NCI-H446 (cell line): Measurements from ENCODE around the gene VIPAS39.

Source experiments
- DNase-seq, 2 experiments: peaks; one replicate each; lab custom pipeline; 2025; lab: John Stamatoyannopoulos, UW

The VIPAS39 gene

DNA sequence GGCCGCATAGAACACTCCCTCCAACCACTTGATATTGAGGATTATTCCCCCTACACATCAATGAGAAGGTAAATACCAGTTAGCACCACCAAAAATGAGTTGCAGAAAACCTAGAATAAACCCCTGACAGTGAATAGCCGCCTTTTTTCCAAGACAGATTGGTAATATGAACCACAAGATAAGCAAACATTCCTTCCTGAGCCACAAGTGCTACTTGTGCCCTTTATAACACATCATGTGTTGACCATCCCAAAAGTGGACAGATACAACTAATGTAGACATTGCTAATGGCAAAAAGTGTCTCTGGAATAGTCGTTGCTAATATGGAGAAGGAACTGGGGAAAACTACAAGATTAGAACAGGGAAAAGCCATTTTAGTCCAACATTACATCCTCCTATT is 51.3 kb downstream of the VIPAS39 start:
- no peak for DNase-seq

DNA sequence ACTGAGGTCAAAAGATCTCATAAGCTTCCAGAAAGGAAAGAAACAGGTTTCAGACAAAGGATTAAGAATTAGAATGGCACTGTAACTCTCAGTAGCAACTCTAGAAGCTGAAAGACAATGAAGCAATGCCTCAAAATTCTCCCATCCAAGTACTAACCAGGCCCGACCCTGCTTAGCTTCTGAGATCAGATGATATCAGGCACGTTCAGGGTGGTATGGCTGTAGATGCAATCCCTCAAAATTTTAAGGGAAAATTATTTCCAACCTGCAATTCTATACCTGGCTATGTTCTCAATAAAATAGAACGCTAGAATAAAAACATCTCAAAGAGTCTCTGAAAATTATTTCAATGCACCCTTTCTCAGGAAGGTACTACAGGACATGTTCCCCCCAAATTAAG is 53.6 kb downstream of the VIPAS39 start:
- DNase-seq = no peak

DNA sequence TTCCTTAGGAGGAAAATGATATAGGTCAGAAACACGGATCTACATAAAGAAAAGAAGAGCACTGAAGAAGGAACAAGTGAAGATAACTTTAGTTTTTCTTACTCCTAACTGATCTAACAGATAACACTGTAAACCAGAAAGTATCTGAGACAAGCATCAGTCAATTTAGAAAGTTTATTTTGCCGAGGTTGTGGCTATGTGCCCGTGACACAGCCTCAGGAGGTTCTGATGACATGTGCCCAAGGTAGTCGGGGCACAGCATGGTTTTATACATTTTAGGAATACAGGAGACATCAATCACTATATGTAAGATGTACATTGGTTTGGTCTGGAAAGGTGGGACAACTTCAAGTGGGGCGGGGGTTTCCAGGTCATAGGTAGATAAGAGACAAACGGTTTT is 57.2 kb downstream of the VIPAS39 start:
- no peak for DNase-seq

DNA sequence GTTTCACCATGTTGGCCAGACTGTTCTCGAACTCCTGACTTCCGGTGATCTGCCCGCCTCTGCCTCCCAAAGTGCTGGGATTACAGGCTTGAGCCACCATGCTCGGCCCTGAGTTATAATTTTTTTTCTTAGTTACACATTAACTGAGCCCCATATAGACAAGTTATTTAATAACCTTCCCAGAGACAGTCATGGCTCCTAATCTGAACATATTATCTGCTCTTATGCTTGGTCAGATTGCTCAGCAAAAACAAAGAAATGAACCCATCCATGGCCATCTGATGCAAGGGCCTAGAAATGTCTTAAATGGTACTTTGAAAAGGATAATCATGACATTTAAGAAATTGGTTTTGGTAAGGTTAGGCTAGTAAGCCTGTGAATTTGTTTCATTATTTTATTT is 67.2 kb downstream of the VIPAS39 start:
- no peak for DNase-seq

DNA sequence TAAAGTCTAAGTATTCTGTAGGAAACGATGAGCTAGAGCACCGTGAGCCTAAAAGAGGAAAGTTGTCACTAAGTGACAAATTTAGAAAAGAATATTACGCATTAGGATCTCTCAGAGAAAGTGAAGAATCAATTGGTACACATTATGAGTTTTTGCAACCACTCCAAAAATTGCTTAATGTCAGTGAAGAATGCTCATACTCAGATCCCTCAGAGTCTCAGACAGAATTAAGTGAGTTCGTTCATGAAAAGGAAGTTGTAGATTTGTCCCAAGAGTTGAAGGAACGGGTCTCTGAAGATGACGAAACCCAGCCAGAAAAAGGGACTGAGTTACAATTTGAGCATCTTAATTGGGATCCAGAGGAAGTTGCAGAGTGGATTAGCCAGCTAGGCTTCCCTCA is 78.7 kb downstream of the VIPAS39 start:
- no peak for DNase-seq

DNA sequence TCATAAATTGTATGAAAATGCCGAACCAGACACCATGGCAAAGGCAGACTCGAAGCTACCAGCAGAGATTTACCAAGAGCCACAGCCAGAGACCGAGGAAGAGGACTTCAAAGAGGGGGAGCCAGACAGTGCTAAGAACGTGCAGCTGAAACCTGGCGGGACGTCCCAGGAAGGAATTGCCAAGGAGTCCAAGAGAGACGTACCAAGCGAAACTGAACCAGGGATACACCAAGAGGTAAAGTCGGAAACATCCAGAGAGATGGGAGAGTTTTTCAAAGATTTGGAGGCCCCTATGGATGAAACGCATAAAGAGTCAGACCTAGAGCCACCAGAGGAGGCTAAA is 79.9 kb downstream of the VIPAS39 start:
- no peak for DNase-seq

DNA sequence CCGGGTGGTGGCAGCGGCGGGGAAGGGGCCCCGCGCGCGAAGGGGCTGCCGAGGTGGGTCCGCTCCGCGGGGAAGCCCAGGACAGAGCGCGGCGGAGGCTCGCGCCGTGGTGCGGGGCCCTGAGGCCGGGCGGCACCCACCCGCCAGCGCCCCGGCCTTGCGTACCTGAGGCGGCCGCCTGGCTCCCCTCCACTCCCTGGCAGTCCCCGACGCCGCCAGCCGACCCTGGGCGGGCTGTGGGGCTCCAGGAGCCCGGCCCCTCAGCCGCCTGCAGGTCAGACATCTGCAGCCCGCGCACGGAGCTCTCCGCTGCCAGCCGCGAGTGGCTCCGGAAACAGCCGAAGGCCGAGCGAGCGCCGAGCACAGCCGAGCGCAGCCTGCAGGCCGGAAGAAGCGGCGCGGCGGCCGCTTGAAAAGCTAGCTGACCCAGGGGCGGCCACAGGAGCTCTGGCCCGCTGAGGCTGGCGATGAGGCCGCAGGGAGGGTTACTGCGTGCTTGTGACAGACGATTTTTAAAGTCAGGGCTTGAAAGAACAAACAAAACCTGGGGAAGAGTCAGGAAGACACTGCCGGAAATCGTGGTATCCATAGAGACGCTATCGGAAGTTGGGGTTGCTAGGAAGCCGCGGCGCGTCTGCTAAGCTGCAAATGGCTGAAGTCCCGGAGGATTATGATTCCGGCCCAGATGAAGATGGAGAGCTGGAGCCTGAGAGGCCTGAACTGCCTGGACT is 80.5 kb downstream of the VIPAS39 start, which contains the start of the genes SAMD15 and TMED8:
Gene SAMD15 (plus strand): TSS at position 609 of the 731 bp plus-strand sequence. CDS start 40 bp downstream, at position 649.
Gene TMED8 (minus strand): TSS at position 324 of the 731 bp plus-strand sequence. CDS start 41 bp downstream, at position 283.
- DNase-seq = peak; percentile 73 to 83
